ENCODE measurements around the gene POLR2L.

POLR2L gene

GRCh38 chr11:868394-868793 is 26.1 kb upstream of the POLR2L start:
- no peak for DNase-seq

- DNase-seq: no peak
Measured at GRCh38 chr11:867856-868358, 25.6 kb upstream of the POLR2L start.

GRCh38 chr11:866481-866880 is 24.2 kb upstream of the POLR2L start:
- no peak for DNase-seq

- no peak for DNase-seq
Measured at GRCh38 chr11:865462-866430, 23.4 kb upstream of the POLR2L start.

GRCh38 chr11:864898-865297 is 22.6 kb upstream of the POLR2L start:
- no peak for DNase-seq

GRCh38 chr11:863910-864827 is 21.8 kb upstream of the POLR2L start:
- DNase-seq: no peak

- DNase-seq: no peak
Measured at GRCh38 chr11:863023-863909, 20.9 kb upstream of the POLR2L start.

- no peak for DNase-seq
Measured at GRCh38 chr11:862696-863022, 20.3 kb upstream of the POLR2L start.

- DNase-seq: no peak
Measured at GRCh38 chr11:862081-862661, 19.8 kb upstream of the POLR2L start.

GRCh38 chr11:861105-861479 is 18.8 kb upstream of the POLR2L start:
- DNase-seq: no peak

- DNase-seq: no peak
Measured at GRCh38 chr11:860234-861104, 18.1 kb upstream of the POLR2L start.

GRCh38 chr11:859394-860131 is 17.2 kb upstream of the POLR2L start:
- no peak for DNase-seq

GRCh38 chr11:858762-859339 is 16.5 kb upstream of the POLR2L start:
- no peak for DNase-seq

GRCh38 chr11:858053-858761 is 15.9 kb upstream of the POLR2L start:
- no peak for DNase-seq

- no peak for DNase-seq
Measured at GRCh38 chr11:856397-856796, 14.1 kb upstream of the POLR2L start.

- no peak for DNase-seq
Measured at GRCh38 chr11:855796-856195, 13.5 kb upstream of the POLR2L start.

GRCh38 chr11:855330-855674 is 13.0 kb upstream of the POLR2L start:
- DNase-seq: no peak

- DNase-seq: no peak
Measured at GRCh38 chr11:854601-855329, 12.4 kb upstream of the POLR2L start.
